Measurements from ENCODE around the gene CMIP.

Gene CMIP

DNA sequence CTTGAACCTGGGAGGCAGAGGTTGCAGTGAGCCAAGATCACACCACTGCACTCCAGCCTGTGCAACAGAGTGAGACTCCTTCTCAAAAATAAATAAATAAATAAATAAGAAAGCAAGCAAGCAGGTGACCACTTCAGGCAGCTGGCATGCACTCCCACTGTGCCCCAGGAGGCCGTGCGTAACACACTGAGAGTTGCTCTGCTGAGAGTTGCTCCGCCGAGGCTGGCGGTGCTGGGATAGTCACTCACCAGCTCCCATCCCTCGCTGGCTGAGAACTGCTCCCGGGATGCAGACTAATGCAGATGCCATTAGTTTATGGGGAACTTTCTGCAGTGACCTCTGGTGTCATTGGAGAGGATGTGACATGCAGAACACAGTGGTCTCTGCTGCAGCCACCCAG, 228.8 kb downstream of the CMIP start:
- H3K9me3 ChIP-seq: no peaks in the 10 kb centered on the region
- no peak overlapping the region for H3K27ac ChIP-seq
- no peak overlapping the region for H3K4me3 ChIP-seq (ENCODE audit: low read depth in 1 of 2, low read length in 1 of 2)
- no peaks in the 10 kb centered on the region for H3K4me1 ChIP-seq (ENCODE audit: control insufficient read depth in 1 of 2, insufficient read depth in 1 of 2, low read depth in 1 of 2, low read length in 1 of 2)
- H3K36me3 ChIP-seq: peaks cover 99% of the 10 kb centered on the region
- no peak for TF ChIP-seq CTCF (IDR thresholded peaks at IDR 0.05)
- no peaks in the 10 kb centered on the region for H3K27me3 ChIP-seq

- Histone ChIP-seq H3K36me3 (peaks cover 99% of the 10 kb centered on the region), H3K27me3 (no peaks in the 10 kb centered on the region), H3K9me3 (no peaks in the 10 kb centered on the region), H3K27ac (no peak overlapping the region), H3K4me3 (ENCODE audit: low read depth in 1 of 2, low read length in 1 of 2) (no peak overlapping the region), H3K4me1 (ENCODE audit: control insufficient read depth in 1 of 2, insufficient read depth in 1 of 2, low read depth in 1 of 2, low read length in 1 of 2) (no peaks in the 10 kb centered on the region)
- TF ChIP-seq CTCF (IDR thresholded peaks at IDR 0.05): no peak
These were observed 231.1 kb downstream of the CMIP start for GRCh38 chr16:81675662-81676061.

DNA sequence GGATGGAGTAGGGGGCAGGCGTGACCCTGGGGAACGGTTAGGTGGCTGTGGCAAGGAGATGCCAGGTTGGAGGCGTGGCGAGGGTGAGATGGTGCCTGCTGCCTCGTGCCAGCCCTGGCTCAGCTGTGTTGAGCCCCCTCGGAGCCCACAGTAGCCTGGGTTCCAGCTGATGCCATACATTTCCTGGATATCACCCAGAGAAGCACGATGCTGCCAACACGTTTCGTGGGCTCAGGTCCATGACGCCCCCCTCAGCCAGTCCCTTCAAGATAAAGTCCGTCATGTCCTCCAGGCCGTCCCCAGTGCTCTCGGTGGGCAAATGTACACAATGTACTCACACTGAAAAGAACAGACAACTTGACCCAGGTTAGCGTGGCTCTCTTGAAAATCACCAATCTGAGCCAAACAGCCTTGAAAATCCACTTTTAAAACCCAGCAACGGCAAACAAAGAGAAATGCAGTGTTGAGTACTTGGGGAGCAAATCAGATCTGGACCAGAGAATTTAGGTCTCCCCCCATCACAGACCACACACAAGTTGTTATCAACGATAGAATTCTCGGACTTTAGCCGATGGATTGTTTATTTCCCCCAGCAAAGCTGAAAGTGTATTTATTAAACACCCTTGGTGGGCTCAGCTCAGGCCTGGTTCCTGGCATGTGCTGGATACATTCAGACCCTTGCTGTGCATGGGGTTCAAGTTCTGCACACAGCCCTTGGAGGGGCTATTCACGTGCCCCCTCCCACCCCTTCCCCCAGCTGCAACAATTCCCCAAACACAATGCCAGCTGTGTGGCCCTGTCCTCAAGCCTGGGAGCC, 231.7 kb downstream of the CMIP start:
- peaks cover 99% of the 10 kb centered on the region for H3K36me3 ChIP-seq

DNA sequence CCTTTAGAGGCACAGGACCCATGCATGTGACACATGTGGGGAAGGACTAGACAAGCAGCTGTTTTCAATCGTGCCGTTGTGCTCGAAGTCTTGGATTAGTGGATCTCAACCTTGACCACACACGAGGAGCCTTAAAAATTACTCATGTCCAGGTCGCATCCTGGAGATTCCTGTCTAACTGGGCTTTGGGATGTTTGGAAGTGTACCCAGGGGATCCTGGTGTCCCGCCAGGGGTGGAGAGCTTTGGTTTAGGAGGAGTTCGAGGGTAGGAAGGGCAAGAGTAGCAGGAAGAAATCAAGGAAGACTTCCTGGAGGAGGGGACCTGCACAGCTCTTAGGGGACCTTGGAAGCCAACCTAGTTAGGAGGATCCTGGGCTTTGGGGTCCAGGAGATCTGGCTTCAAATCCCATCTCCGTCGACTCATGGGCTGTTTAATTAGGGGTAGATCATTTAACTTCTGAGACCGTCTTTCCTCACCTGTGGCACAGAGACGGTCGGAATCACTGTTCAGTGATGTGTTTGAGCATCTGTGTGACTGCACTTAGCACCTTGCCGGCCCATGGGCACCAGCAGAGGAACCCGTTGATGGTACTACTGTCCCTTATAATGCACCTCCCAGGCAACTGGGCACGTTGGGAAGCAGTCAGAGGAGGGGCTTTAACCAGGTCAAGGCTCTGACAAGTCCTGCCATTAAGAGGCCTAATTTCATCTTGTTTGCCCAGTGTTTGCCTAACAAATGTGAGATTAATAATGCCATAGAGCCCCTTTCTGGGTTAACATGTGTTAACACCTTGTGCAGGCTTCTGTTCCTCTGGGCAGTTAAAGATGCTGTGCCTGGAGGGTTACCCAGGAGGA, 232.5 kb downstream of the CMIP start:
- Histone ChIP-seq H3K27ac (no peak overlapping the region), H3K36me3 (peaks cover 99% of the 10 kb centered on the region), H3K27me3 (no peaks in the 10 kb centered on the region), H3K4me1 (ENCODE audit: control insufficient read depth in 1 of 2, insufficient read depth in 1 of 2, low read depth in 1 of 2, low read length in 1 of 2) (no peaks in the 10 kb centered on the region), H3K9me3 (no peaks in the 10 kb centered on the region), H3K4me3 (ENCODE audit: low read depth in 1 of 2, low read length in 1 of 2) (no peak overlapping the region)
- no peak for TF ChIP-seq CTCF (IDR thresholded peaks at IDR 0.05)

More for the DNA sequence above, 231.7 kb downstream of the CMIP start:
- Histone ChIP-seq H3K27ac (no peak overlapping the region), H3K4me1 (ENCODE audit: control insufficient read depth in 1 of 2, insufficient read depth in 1 of 2, low read depth in 1 of 2, low read length in 1 of 2) (no peaks in the 10 kb centered on the region), H3K27me3 (no peaks in the 10 kb centered on the region), H3K9me3 (no peaks in the 10 kb centered on the region), H3K4me3 (ENCODE audit: low read depth in 1 of 2, low read length in 1 of 2) (no peak overlapping the region)
- TF ChIP-seq CTCF (IDR thresholded peaks at IDR 0.05): no peak

DNA sequence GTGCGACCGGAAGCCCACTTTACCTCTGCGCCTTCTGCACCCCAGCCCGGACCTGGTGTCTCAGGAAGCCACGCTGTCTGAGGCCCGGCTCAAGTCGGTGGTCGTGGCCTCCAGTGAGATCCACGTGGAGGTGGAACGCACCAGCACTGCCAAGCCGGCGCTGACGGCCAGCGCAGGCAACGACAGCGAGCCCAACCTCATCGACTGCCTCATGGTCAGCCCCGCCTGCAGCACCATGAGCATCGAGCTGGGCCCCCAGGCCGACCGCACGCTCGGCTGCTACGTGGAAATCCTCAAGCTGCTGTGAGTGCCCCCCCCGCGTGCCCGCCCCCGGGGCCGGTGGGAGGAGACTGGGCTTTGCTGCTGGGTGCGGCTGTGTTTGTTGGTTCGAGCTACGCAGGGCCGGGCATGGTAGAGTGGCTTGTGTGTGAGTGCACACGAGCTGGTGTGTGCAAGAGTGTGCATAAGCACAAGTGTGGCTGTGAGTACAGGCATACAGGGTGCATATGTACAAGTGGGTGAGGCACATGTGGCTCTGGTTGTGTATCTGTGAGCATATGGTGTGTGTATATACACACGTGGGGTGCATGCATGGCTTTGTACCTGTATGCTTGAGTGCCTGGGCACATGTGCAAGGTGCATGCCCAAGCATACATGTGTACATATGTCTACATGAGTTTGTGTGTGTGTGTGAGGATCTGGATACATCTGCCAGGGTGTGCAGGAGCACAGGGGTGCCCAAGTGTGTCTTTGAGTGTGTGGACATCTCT, 233.9 kb downstream of the CMIP start:
- Histone ChIP-seq H3K36me3 (peaks cover 86% of the 10 kb centered on the region), H3K27me3 (no peaks in the 10 kb centered on the region), H3K27ac (no peak overlapping the region), H3K4me1 (ENCODE audit: control insufficient read depth in 1 of 2, insufficient read depth in 1 of 2, low read depth in 1 of 2, low read length in 1 of 2) (no peaks in the 10 kb centered on the region), H3K9me3 (no peaks in the 10 kb centered on the region), H3K4me3 (ENCODE audit: low read depth in 1 of 2, low read length in 1 of 2) (no peak overlapping the region)
- no peak for TF ChIP-seq CTCF (IDR thresholded peaks at IDR 0.05)
